ENCODE data around the gene FER. TPM values are rescaled to one million over a fixed set of nuclear protein-coding genes. Genes with fewer than 3 reads are reported as not detected.

The FER gene
- total and polyA plus RNA-seq, 2 experiments from 2014 or later: 10.6 to 29.4 TPM

GRCh38 chr5:108753331-108753730 is 5.6 kb downstream of the FER start:
- peaks cover 58% of the 10 kb centered on the region for H3K79me2 ChIP-seq
- no peaks in the 10 kb centered on the region for H3K4me1 ChIP-seq (ENCODE audit: insufficient read depth)
- 83% methylated on average over 3 of the region's 3 CpGs for WGBS (ENCODE audit: low lambda C conversion rate, missing lambda C conversion rate)
- no peak overlapping the region for H3K27ac ChIP-seq
- no peaks in the 10 kb centered on the region for H3K36me3 ChIP-seq (replicated peaks; ENCODE audit: insufficient read depth, low read depth)
- H4K20me1 ChIP-seq (ENCODE audit: insufficient read depth, poor library complexity, severe bottlenecking): no peaks in the 10 kb centered on the region
- no peak for DNase-seq (ENCODE audit: low spot score)
- no peak for TF ChIP-seq CTCF (IDR thresholded peaks at IDR 0.05; ENCODE audit: poor library complexity)
- TF ChIP-seq EZH2 (IDR thresholded peaks at IDR 0.05; ENCODE audit: borderline replicate concordance): no peak
- no peak for TF ChIP-seq EZH2phosphoT487 (IDR thresholded peaks at IDR 0.05; ENCODE audit: low read depth, severe bottlenecking, unreplicated experiment)
- H3K4me3 ChIP-seq: no peak overlapping the region
- no peaks in the 10 kb centered on the region for H3K9me3 ChIP-seq (ENCODE audit: low read depth)
- no peak overlapping the region for H2AFZ ChIP-seq
- no peaks in the 10 kb centered on the region for H3K9me2 ChIP-seq (replicated peaks; ENCODE audit: insufficient read depth)
- no peaks in the 10 kb centered on the region for H3K27me3 ChIP-seq
- no peak overlapping the region for H3K4me2 ChIP-seq

GRCh38 chr5:108753877-108754276 is 6.2 kb downstream of the FER start:
- peaks cover 64% of the 10 kb centered on the region for H3K79me2 ChIP-seq
- H3K4me1 ChIP-seq (ENCODE audit: insufficient read depth): no peaks in the 10 kb centered on the region
- no peaks in the 10 kb centered on the region for H3K27me3 ChIP-seq
- no peak overlapping the region for H3K27ac ChIP-seq
- no peaks in the 10 kb centered on the region for H4K20me1 ChIP-seq (ENCODE audit: insufficient read depth, poor library complexity, severe bottlenecking)
- TF ChIP-seq EZH2phosphoT487 (IDR thresholded peaks at IDR 0.05; ENCODE audit: low read depth, severe bottlenecking, unreplicated experiment): no peak
- no peak for TF ChIP-seq CTCF (IDR thresholded peaks at IDR 0.05; ENCODE audit: poor library complexity)
- TF ChIP-seq EZH2 (IDR thresholded peaks at IDR 0.05; ENCODE audit: borderline replicate concordance): no peak
- H3K9me2 ChIP-seq (replicated peaks; ENCODE audit: insufficient read depth): no peaks in the 10 kb centered on the region
- H3K9me3 ChIP-seq (ENCODE audit: low read depth): no peaks in the 10 kb centered on the region
- DNase-seq (ENCODE audit: low spot score): no peak
- no peak overlapping the region for H3K4me2 ChIP-seq
- 96% methylated on average over 6 of the region's 6 CpGs for WGBS (ENCODE audit: low lambda C conversion rate, missing lambda C conversion rate)
- no peaks in the 10 kb centered on the region for H3K36me3 ChIP-seq (replicated peaks; ENCODE audit: insufficient read depth, low read depth)
- H3K4me3 ChIP-seq: no peak overlapping the region
- H2AFZ ChIP-seq: no peak overlapping the region

GRCh38 chr5:108760512-108760911 is 12.8 kb downstream of the FER start:
- H3K9me3 ChIP-seq (ENCODE audit: low read depth): no peaks in the 10 kb centered on the region
- peaks cover 69% of the 10 kb centered on the region for H3K79me2 ChIP-seq
- H3K36me3 ChIP-seq (replicated peaks; ENCODE audit: insufficient read depth, low read depth): no peaks in the 10 kb centered on the region
- 100% methylated on average over 1 of the region's 1 CpG for WGBS (ENCODE audit: low lambda C conversion rate, missing lambda C conversion rate)
- H3K4me2 ChIP-seq: no peak overlapping the region
- TF ChIP-seq EZH2 (IDR thresholded peaks at IDR 0.05; ENCODE audit: borderline replicate concordance) (no peak), EZH2phosphoT487 (IDR thresholded peaks at IDR 0.05; ENCODE audit: low read depth, severe bottlenecking, unreplicated experiment) (no peak)
- no peak overlapping the region for H2AFZ ChIP-seq
- no peaks in the 10 kb centered on the region for H3K27me3 ChIP-seq
- no peak for DNase-seq (ENCODE audit: low spot score)
- no peaks in the 10 kb centered on the region for H3K4me1 ChIP-seq (ENCODE audit: insufficient read depth)
- no peak overlapping the region for H3K27ac ChIP-seq
- H3K9me2 ChIP-seq (replicated peaks; ENCODE audit: insufficient read depth): no peaks in the 10 kb centered on the region
- no peaks in the 10 kb centered on the region for H4K20me1 ChIP-seq (ENCODE audit: insufficient read depth, poor library complexity, severe bottlenecking)
- H3K4me3 ChIP-seq: no peak overlapping the region

DNA sequence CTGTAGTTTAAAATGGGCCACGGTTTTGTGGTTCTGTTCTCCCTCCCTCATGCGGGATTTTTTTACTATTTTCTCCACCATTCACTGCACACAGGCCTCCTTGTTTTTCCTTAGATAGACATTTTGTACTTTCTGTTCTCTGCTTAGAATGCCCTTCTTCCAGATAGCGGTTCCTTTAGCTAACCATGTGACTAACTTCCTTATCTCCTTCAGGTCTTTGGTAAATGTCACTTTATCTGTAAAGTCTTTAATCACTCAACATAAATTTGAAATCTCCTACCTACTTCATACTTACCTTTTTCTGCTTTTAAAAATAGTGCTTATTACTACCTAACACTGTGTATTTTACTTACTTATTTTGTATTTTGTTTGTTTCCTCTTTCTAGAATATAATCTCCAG is 15.0 kb downstream of the FER start:
- H3K4me1 ChIP-seq (ENCODE audit: insufficient read depth): no peaks in the 10 kb centered on the region
- no peak overlapping the region for H3K4me3 ChIP-seq
- H3K79me2 ChIP-seq: peaks cover 70% of the 10 kb centered on the region
- peak overlapping the region; percentile 4 for H3K27ac ChIP-seq
- TF ChIP-seq EZH2phosphoT487 (IDR thresholded peaks at IDR 0.05; ENCODE audit: low read depth, severe bottlenecking, unreplicated experiment) (no peak), EZH2 (IDR thresholded peaks at IDR 0.05; ENCODE audit: borderline replicate concordance) (no peak), CTCF (IDR thresholded peaks at IDR 0.05; ENCODE audit: poor library complexity) (no peak)
- no peak overlapping the region for H2AFZ ChIP-seq
- no peak for DNase-seq (ENCODE audit: low spot score)
- peak overlapping the region; percentile 36 for H3K4me2 ChIP-seq
- no peaks in the 10 kb centered on the region for H3K9me3 ChIP-seq (ENCODE audit: low read depth)
- 36% methylated on average over 3 of the region's 3 CpGs for WGBS (ENCODE audit: low lambda C conversion rate, missing lambda C conversion rate)
- no peaks in the 10 kb centered on the region for H3K36me3 ChIP-seq (replicated peaks; ENCODE audit: insufficient read depth, low read depth)
- no peaks in the 10 kb centered on the region for H4K20me1 ChIP-seq (ENCODE audit: insufficient read depth, poor library complexity, severe bottlenecking)
- H3K9me2 ChIP-seq (replicated peaks; ENCODE audit: insufficient read depth): no peaks in the 10 kb centered on the region
- H3K27me3 ChIP-seq: no peaks in the 10 kb centered on the region
